ENCODE data around the gene MCC.

Gene MCC

DNA sequence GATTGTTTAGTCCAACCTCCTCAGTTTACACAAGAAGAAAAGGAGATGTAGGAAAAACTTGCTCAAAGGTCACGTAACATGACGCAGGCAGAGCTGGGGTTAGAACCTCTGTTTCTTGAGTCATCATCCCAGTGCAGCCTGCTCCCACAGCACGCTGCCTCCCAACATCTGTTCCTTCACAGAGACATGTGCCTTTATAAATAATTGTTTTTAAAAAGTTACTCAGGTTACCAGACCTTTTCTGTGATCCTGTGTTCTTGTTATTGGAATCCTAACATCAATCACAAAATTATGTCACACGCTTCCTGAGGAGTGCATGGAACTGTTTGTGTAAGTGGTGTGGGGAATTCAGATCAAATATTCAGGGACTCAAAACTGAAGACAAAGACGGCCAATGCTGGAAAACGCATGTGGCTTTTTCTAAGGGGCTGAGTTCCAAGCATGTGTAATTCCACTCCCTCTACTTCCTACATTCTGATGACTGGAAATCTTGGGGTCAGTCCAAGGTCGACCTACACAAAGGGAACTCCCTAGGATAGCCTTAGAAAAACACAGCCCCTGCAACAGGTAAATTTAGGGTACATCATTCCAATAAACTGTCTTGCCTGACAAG, 237.8 kb downstream of the MCC start:
- DNase-seq (ENCODE audit: low spot score), result no peak

DNA sequence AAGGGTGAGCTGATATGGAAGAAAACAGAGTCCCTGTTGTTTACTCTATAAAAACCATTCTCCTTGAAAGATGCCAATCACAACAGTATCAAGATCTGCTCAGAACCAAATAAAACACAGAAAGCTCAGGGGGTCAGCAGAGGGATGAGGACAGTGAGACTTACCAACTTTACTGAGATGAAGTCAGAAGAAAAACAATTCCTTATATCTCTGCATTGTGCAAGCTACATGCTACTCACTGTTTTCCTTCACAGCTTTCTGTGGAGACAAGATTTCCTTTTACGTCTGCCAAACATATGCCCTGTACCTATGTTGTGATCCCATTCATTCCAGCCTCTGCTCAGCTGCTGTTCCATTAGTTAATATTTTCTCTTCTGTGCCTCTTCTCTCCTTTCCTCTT, 239.0 kb downstream of the MCC start:
- no peak for DNase-seq (ENCODE audit: low spot score)

DNA sequence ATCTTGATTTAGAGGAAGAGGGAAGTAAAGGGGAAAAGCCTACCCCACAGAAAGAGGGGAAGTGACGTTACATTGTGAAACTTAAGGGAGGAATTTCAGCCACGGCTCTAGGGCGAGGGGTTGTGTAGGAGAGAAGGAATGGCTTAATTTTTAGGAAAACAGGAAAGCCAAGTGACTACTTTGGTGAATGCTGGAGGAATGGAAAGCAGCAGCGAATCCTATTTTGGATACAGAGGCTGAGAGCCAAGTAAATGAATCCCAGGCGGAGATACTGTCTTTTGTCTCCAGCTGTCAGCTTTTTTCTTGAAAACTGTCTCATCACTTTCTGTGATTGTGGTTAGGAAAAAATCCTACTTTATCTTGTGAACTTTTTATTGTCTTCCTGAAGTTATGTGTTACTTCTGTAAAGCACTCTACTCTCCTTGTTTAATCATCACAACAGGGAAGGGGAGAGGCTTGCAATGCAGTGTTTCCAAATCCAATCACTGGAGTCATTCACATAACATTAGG, 241.8 kb downstream of the MCC start:
- no peak for DNase-seq (ENCODE audit: low spot score)

DNA sequence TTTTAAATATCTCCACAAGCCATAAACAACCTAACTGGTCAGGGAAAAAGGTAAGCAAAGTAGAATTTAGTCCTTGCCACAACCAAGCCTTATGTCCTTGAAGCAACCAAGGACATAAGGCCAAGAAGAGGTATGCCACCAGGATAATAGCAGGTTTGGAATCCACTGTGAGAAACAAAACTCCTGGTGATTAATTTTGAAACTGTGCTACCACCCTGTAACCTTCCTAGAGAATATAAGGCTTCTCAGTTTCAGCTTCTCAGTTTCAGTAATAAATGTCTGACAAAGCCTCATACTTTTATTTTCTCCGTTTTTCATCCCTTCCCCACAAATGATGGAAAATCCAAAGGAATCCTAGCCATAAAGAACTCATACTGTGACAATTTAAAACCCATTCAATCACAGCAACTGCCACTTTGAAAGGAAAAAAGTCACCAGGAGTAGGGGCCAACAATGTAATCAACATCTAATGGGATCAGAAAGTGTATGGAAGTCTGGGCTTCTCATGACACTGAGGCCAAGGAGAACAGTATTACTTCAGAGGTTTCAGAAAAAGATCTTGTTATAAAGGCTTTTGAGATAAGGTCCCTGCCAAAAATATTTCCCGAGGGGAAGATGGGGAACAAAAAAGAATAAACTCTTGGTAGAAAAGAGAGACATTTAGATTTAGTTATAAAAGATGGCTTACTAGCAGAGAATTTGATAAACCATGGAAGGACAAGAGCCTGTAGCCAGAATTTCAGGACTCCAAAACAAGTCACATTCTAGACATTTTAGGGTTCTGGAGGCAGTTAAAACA, 242.6 kb downstream of the MCC start:
- no peak for DNase-seq (ENCODE audit: low spot score)

DNA sequence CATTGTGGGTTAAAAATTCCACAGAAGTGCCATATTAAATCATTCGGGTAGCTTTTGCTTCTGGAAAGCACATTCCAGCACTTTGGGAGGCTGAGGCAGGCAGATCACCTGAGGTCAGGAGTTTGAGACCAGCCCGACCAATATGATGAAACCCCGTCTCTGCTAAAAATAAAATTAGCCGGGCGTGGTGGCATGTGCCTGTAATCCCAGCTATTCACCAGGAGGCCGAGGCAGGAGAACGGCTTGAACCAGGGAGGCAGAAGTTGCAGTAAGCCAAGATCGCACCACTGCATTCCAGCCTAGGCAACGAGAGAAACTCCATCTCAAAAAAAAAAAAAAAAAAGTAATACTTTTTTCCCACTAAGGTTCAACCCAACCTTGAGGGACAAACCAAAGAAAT, 243.3 kb downstream of the MCC start:
- DNase-seq (ENCODE audit: low spot score), result no peak

DNA sequence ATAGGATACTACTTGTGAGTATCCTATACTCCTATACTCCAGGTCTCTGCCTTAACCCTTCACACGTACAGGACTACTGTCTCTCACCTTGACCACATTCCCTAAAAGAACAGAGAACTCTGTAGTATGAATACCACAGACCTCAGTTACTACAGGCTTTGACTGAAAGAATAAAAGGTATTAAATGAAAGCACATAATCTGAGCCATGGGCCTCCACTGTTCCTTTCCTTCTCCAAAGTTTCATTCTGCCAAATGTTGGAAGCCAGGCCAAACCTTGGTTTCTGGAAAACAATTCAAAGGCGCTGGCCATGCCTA, 244.9 kb downstream of the MCC start:
- no peak for DNase-seq (ENCODE audit: low spot score)

DNA sequence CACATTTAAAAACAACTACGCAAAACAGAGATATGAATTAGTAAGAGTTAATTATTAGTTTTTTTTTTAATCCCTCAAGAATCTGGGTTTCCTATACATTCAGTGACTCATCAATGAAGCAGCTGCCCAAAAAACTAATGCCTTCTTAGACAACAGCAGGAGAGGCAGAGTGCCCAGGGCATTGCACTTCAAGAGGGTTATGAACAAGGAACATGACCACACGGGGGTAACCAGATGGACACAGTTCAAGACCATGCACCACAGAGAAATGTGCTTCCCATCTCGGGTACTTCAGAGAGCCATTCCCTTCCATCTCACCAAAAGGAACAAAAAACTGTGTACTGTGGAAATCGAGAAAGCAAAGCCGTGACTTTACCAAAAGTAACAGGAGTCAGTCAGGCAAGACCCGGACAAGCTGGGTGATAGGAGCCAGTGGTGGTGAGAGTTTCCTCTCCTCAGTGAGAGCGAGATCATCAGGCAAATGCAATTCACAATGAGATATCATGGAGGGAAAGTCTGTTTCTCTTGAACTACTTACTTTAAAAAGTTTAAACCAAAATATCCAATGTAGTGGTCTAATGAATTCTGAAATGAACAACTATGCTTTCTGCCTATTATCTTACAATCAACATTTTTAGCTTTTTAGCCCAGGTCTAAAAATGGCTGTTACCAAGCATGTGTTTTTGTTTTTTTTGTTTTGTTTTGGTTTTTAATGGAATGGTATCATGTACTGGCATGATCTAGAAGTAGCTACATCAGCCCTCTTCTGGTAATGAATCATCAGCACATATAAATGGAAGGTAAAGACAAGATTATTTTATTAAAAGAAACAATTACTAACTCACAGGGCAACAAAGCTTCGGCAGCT, 245.5 kb downstream of the MCC start:
- no peak for DNase-seq (ENCODE audit: low spot score)

DNA sequence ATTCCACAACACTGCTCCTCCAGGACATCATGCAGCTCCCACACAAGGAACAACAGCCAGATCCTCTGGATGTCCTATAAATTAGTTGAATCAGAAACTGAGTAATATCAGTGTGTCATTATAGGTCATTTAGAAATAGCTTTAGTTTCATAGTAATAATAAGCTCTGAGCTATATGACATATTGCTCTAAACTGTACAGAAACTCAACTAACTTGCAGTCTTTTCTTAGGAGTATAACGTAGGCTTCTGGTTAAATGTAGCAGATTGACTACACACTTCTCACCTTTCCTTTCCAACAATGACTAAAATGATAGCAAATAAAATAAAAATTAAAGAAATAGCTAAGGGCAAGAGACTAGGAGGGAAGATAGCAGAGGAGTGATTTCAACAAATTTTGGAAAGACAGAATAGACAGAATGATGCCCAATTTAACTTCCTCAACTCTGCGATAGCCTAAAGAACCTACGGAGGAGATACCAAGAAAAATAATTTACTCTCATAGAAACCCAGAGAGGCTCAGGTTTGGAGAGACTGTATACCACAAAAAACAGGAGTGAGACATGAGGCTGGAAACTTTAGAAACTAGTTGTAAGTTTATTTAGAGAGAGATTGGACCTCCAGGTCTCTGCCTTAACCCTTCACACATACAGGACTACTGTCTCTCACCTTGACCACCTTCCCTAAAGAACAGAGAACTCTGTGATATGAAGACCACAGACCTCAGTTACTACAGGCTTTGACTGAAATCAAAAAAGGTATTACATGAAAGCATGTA, 247.1 kb downstream of the MCC start:
- no peak for DNase-seq (ENCODE audit: low spot score)

DNA sequence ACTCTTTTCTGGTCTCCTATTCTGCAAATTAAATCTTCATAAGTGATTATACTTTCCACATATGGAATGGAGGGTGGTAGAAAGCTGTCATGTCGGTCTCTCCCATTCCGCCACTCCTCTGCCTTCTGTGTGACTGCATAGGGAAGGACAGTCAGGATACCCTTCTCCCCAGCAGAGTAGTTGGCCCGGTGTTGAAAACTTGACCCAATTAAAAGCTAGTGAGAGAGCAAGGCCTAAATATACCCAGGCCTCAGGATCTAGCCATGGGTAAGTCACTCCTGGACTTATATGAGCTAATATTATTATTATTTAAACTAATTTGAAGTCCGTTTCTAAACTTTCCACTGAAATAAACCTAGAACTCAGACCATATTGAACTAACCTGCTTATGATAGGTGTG, 248.2 kb downstream of the MCC start:
- no peak for DNase-seq (ENCODE audit: low spot score)

DNA sequence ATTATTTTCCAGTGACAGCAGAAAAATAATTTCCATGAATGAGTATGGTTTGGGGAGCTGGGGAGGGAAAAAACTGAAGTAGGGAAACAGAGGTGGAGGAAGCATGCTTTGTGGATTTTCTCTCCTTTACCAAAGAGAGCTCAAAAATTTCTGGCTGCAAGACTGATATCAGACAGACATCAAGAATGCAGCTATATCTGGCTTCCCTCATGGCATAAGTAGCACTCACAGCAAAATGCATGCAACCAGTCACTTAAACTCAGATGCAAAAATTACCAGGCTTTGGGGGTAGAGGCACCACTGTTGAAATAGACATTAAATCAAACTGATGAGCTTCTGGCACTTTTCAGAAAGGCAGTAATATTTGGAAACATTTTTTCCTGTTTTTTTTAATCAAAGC, 250.4 kb downstream of the MCC start:
- peak; percentile 83 for DNase-seq (ENCODE audit: low spot score)

DNA sequence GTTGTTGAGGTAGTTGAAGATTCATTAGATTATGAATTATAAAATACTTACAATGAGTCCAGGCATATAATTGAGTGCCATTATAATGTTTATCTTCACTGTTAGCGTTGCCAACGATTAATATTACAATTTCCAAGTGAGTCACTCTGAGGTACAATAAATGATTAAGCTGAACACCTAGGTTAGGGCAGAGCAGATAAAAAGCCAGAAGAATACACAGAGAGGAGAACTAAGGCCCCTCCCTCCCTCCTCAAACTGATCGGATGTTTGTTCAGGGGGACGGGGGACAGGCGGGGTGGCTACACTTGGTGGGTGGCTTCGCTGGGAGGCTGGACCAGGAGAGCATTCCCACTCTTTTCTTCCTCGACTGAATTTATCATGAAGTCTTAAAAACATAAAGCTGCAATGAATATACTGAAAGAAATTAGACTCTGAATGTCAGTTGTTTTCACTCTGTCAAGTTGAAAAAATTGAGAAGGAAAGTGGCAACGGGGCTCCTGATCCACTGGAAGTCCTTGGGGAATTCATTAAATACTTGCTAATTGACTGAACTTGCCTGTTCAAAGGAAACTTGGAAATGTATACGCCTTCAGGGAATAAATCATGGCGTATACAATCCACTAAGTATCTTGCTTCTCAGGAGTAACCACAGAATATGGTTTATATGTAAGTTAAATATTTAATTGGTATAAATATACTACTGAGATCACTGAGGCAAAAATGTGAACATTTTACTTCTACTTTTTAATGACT, 251.5 kb downstream of the MCC start:
- DNase-seq (ENCODE audit: low spot score), result no peak

DNA sequence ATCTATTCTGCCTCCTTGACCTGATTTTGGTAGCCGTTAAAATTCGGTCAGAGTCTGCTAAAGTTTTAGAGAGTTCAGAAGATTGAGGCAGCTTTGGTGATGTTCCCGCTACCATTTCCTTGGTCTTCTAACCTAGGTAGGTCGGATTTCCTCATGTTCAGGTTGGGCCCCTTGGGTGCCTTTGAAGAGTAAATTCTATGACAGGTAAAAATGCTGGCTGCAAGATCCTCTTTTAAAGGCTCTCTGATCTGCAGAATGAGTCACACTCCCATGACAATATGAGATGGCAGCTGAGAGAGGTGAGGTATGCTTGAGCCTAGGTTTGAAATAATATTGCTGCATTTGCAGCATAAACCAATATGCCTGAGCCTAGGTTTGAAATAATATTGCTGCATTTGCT, 252.4 kb downstream of the MCC start:
- no peak for DNase-seq (ENCODE audit: low spot score)

DNA sequence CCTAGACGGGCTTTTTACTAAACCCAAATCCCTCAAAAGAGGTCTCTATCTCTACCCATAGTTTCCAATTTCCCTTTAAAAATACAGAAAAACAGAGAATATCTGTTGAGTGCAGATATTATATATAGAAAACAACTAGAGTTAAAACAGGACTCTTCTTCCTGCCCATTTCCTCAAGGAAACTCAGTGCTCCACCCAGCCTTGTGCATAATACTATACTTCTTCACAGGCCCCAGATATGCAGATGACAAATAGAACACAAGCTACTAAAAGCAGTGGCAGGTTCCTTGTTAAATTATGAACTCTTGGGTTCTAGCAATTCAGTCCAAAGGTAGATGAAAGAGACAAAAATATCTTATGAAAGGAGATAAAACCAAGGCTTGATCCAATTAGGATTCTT, 253.7 kb downstream of the MCC start:
- DNase-seq (ENCODE audit: low spot score), result no peak

DNA sequence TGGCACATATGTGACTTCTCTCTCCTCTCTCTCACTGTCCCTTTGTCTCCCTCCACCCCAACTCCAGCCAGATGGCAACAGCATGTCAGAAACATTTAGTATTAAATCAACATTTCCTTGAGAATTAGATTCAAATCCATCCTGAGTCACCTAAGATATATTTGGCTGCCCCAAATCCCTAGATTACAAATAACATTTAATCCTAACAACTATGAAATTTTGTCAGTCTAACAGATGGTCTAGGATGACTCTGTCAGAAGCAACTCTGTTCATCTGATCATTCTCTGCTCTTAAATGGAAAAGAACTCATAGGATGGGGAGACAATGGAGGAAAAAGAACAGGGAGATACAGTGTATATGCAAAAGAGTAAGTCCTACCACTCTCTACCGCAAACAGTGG, 254.6 kb downstream of the MCC start:
- no peak for DNase-seq (ENCODE audit: low spot score)

DNA sequence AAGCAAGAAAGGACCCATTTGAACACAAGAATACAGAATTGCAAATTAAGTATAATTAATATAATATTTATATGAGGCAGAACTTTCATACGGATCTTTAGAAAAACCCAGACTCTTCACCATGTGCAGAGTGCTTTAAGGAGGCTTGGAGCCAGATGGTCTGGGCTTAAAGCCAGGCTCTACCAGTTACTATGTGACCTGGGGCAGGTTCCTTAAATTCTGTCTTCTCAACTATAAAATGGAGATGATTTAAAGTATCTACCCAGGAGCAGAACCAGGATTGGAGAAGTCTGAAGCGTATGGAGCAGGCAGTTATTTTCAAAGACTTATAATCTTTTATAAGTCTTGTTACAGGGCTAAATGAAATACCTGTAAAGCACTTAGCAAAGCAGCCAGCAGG, 255.6 kb downstream of the MCC start:
- no peak for DNase-seq (ENCODE audit: low spot score)

DNA sequence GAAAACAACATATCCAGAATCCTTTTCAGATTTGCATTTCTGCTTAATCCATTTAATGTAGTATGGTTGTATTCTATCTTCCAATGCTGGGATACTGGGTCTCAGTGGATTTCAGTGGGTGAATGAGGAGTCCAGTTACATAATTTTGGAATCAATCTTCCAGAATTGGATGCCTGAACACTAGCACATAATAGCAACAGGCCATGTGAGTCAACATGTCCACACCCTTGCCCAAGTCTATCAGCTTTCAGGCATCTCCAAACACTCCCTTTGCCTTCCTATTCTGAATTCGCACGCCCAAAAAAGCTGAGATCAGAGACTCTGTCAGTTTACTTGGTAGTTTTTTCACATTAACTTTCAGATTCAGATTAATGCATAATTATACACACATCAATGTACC, 256.0 kb downstream of the MCC start:
- DNase-seq (ENCODE audit: low spot score), result no peak

DNA sequence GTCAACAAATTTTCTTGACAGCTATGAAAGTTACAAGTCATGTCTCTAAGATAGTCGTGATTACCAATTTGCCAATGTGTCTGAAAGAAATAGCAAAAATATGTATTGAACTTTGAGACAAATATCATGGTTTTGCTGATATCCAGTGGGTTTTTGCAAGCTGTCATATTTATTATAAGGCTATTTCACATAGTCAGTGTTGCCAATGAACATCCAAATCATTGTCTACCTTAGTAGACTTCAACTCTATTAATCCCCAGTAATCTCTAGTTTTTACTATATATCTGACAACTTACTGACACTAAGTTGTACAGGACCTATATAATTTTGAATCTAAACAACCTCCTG, 256.6 kb downstream of the MCC start:
- DNase-seq (ENCODE audit: low spot score), result no peak

DNA sequence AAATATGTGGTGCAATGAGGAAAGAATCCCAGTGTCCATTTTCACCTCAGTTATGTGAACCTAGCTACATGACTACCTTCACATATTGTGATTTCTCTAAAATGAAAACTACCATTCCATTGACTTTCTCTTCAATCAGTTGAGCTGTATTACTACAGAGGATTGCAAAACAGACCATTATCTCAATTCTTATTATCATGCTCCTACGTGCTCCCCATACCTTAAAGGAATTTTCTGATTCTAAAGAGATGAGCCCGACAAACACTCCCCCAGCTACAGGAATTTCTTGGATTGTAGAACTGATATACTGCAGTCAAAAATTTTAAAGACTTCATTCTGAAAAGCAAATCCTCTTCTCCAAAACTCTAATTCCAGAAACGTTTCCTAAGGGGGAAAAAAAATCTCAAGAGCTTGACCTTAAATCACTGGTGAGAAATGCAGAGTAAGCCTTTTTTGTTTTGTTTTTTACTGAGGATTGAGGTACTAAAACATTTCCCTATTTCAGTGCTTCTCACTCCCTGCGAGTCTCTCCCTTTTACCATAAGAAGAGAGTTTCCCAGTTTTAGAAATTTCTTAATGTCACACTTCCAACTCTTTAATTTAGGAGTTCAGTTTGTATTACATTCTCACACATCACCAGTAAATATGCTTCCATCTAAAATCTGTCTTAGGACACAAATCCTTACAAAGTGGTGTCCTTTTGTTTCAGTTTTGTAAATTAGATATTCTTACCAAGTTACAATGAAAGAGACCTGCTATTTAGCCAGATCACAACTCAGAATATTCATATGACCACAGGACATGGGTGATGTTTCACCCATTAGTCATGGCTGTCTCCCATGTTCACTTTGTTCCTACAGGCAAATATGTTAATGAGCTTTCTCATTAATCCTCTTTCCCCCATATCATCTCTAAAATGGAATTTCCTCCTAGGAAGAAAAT, 257.3 kb downstream of the MCC start:
- no peak for DNase-seq (ENCODE audit: low spot score)

DNA sequence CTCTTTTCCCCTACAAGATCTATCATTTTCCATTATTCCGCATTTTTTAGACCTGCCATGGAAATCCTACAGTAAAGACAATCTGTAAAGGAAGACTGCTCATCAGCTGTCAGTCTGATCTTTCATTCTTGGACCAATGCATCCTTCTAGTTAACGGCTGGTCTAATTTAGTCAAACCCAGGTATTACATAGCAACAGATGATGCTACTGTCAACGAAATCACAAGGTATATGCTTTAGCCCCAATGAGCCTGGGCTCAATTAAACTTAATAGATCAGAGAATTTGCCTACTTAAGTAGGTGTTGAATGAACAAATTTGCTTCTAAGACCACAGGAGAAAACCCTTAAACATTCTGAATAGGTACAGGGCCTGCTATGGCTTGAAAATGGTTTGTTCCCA, 260.5 kb downstream of the MCC start:
- no peak for DNase-seq (ENCODE audit: low spot score)

DNA sequence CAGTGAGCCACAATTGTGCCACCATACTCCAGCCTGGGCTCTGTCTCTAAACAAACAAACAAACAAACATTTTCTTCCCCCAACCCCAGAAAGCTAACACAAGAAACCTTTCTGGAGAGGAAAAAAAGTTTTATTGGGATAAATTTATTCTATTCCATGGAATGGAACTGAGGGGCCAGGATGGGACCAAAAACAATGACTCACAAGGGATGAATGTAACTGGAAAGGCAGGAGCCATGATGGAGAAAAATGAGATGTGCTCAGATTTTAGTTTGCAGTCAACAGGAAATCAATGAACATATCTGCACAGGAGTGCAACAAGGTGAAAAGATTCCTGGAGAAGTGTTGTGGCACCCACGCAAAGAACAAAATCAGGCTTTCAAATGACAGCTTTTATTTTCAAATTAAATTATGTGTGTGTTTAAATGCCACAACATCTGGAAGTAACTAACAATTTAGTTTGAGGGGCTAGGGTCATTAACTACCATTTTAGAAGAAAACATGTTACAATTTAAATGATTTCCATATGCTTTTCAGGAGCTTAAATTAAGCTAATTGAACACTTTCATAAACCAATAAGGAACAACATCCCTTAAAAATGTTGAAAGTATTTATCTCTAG, 262.0 kb downstream of the MCC start:
- no peak for DNase-seq (ENCODE audit: low spot score)
